ENCODE results near the gene PNMA1.

PNMA1 gene

DNA sequence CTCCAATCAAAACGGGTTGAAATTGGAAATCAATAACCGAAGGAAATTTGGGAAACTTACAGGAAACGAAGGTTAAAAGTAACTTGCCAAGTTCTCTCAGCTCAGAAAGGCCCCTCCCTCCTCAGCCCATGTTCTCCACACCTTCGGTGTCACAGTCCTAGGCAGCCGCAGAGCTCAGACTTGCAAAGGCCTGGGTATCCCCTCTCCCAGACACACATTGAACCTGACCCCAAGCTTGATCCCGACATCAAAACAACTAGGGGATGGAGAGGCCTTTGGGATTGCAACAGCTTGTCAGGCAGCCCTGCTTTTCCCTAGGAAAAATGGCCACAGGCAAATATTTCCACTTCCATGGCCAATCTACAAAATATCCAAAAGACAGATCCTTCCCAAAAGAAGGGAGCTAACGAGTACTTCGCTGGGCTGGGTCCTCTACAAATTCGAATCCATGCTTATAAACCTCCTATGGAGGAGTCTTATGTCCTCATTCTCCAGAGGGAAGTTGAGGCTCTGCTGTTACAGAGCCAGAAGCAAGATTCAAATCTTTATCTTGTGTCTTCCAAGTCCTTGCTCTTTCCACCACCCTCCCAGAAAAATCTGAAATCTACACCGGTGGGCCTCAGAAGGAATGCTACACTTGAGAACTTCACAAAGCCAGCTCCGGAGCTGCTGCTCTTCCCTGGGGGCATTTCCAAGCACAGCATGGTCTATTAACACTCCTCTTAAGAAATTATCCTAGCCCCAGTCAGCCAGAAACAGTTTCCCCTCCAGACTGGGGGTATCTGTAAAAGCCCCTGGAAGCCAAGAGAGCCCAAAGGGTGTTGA lies 35.7 kb upstream of the PNMA1 start:
- DNase-seq = no peak

DNA sequence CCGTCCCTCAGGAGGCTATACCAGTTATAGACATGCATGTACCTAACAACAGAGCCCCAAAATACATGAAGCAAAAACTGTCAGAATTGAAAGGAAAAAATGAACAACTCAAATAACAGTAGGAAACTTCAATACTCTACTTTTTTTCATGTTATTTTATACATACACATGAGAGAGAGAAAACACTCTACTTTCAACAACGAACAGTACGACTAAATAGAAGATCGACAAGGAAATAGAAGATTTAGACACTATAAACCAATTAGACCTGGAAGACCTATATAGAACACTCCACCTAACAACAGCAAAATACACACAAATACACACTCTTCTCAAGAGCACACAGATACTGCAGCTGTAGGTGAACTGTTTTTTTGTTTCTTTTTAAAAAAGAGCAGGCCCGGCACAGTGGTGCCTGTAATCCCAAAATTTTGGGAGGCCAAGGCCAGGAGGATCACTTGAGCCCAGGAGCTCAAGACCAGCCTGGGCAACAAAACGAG lies 34.7 kb upstream of the PNMA1 start:
- DNase-seq = no peak

DNA sequence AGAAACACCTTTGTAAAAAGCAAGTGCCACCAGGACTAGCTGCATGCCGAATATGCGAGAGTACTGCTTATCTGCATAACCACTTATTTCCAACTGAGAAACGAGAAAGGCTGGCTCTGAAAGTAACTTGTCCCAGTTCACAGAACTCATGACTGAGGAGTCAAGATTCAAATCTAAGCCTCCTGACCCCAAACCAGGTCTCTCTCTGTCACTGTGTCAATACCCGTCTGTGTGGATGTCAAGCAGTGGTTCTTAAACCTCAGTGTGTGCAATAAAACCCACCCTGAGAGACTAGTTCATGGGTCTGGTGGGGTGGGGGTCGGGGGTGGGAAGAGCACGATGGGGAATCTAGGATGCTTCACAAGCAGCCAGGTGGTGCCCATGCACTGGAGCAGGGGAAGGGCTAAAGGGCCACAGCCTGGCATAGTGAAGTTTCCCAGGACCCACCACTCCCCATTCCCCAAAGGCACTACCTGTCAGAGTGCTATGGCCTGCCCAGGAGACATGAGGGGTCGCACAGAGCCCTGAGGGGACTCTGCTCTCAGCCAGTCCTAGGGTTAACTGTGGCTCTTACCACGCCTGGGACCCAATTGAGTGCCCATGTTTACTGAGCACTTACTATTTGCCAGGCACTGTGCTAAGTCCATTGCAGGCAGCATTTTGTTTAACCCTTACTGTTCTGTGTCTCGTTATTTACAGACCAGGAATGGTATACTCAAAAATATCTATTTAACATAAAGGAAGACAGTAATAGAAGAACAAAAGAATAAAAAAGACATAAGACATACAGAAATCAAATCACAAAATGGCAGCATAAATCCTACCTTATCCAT lies 33.4 kb upstream of the PNMA1 start:
- DNase-seq = no peak

DNA sequence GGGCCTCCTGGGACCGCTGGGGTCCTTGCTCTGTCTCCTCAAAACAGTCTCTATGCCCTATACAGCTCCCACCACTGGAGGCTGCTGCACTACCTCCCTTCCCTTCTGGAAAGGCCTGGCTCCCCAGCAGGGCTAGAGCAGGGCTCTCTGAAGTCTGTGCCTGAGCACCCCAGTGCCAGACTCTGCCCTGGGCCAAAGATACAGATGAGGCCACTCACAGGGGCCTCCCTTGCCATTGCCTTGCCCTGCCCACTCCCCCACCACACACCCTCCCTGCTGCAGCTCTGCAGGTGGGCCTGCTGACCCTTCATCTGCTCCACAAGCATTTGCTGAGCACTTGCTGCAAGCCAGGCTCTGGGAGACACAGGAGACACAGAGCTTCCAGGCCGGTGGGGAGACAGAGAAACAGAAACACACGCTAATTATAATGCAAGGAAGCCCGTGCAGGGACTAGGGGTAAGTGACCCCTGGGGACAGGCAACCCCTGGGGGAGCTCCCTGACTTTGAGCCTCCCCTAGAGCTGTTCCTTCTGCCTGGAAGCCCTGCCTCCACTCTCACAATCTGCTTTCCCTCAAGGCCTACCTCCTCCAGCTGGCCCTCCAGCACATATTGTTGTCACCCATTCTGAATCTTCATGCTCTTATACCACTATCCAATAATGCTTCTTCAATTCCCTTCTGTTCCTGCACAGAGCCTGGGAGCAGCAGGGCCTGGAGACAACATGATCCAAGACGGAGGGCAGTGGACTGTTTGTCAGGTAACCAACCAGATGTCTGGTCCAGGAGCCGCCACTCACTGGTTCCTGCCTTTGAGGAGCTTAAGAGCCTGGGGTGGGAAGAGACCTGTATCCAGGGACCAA lies 32.6 kb upstream of the PNMA1 start:
- no peak for DNase-seq

DNA sequence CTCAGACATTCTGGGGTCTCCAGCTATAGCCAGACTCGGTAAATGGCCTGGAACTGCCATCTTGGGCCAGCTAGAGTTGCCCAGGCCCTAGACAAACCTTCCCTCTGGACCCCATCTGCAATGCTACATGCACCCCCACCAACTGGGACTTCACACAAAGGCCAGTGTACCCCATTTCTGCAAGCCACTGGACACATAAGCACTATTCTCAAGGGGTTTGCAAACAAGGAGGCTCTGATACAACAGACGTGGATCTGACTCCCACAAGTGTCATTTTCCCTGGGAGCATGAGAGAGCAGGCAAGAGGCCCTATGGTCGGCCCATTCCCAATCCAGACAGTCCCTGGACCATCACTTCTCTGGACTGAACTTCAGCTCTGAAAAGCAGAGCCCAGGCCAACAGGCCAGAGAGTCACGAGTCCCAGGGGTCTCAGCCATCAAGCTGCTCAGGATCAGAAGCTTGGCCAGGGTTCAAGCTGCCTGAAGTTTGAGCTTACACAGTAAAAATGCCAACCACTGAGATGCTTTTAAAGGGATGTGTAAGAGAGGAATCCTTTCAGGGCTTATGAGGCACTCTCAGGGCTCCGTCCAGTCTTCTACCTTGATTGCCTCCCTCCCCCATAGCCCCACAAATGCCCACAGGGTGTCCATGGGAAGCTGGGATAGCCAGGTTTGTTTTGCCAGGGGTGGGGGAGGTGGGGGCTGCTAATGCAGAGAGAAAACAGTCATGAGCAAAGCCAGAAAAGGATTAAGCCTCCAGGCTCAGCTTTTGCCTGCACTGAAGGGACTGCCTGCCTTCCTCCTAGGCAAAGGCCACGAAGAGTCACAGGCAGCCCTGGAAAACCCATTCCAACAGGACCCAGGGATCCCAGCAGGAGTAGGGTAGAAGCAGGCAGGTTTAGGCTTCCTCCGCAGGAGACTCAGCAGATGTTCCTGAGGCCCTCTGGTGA lies 31.7 kb upstream of the PNMA1 start:
- DNase-seq = no peak

DNA sequence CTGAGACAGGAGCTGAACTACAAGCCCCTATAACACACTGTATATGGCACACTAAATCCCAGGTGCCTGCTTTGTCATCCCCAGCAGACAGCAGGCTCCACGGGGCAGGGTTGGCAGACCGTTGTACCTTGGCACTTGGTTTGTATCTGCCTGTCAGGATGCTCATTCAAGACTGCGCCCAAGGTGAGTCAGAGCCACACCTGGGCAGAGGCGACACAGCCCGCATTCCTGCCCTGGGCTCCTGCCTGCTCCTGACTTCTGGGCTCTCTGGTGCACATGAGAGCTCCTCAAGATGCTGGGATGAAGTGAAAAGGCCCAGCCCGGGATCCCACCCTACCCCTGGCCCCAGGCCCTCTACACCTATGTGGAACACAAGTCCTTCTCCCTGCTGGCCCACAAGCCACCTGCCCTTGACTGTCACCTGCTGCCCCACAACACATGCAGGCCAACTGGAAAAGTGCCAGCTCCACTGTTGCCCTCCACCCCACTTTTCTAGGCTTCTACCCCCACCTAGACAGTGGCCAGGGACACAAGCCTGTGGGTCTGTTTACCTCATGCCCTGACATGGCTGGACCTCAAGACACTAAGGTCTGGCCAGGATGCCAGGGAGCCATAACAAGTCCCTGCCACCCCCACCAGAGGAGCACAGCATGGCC lies 30.8 kb upstream of the PNMA1 start:
- no peak for DNase-seq

DNA sequence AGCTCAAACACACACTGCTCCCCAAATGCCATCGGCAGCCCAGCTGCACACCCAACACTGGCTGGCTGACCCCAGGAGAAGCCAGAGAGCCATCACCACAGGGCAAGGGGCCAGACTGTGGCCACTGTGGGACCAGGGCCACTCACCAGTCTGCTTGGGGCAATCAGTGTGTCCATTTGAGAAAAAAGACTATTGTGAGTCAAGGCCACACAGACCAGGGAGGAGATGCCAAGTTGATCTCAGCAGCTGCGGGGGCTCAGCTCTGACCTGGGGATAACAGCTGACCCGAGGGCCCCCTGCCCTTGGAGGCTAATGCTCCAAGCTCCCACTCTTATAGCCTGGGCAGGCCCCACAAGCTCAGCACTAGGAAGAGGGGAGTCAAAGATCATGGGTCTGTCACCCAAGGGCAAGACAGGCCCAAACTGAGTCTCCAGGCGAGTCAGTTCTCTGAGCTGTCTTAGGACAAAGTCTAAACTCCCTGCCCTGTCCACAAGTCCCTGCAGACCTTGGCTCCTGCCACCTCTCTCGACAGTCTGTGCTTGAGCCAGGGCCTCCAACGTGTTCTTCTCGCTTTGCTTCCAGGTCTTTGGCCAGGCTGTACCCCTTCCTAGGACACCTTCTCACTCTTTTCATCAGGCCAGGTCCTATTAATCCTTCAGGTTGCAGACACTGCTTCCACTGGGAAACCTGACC lies 30.1 kb upstream of the PNMA1 start:
- no peak for DNase-seq

DNA sequence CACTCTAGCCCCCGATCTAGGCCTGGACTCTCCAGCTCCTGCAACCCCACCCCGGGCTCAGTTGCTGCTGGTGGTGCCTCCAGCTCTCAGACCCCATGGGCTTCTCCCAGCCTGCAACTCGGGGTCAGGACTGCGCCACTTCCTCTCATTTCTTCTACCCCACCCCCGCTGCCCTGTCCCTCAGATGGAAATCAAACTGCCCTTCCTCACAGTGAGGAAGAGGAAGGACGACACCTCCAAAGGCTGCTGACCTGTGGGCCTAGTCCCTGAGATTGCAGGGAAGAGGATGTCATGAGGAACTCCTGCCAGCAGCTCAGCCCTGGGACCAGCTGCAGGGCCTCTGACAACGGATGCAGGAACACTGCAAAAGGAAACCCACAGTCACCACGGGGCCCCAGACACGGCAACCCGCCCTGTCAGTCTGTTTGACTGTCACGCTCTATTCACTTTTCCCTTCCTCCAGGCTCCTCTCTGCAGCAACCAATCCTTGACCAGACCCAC lies 29.3 kb upstream of the PNMA1 start:
- DNase-seq = no peak

DNA sequence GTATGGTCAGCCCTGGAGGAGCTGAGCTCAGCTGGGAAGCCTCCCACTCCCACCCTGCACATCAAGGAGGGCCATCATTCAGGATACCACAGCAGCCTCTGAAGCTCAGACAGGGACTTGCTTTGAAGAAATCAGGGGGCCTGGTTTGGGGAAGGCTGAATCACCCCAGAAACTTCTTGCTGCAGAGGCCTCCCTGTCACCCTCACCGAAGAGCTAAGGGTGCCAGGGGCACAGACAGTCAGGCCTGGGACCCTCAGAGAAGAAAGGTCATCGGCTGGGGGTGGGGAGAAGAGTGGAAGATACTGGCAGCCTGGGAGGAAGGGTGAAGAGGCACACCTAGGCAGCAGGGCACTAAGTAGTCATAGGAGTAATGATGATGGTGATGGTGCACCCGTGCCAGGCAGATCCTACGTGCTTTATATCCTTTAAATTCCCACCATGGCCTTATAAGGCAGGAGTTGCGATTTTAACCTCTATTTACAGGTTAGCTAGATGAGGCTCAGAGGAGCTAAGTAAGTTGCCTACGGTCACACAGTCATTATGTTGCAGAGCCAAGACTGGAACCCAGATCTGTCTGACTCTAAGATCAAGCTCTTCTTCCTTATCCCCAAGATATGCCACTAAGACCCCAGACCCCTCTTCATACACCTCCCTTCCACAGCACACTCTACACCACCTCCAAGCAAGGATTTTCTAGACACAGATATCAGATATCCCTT lies 28.5 kb upstream of the PNMA1 start:
- DNase-seq = no peak

DNA sequence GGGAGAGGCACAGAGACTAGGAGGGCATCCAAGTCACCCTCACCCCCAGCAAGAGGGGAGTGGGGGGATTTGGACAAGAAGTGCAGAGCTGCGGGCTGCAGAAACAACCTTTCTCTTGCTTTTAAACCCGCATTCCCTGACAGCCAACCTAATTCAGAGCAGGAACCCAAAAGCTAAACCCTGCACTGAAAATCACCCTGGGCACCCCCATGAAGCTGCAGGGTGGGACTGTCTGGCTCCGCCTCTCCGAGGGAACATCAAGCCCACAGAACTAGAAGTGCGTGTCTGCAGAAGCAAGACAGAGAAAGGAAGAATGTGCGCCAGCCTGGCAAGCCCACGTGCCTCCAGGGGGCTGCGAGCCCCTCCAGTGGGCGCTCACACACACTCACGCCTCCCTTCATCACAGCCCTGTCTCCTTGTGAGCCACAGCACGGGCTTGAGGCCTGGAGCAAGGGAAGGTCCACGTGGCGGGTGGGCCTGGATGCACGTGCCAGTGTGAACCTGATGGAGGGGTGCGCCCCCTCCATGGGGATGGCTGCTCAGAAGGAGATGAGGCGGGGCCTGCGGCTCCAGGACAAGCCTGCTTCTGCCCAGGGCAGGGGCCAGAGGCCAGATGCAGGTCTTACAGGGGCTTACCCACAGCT lies 27.8 kb upstream of the PNMA1 start:
- no peak for DNase-seq

DNA sequence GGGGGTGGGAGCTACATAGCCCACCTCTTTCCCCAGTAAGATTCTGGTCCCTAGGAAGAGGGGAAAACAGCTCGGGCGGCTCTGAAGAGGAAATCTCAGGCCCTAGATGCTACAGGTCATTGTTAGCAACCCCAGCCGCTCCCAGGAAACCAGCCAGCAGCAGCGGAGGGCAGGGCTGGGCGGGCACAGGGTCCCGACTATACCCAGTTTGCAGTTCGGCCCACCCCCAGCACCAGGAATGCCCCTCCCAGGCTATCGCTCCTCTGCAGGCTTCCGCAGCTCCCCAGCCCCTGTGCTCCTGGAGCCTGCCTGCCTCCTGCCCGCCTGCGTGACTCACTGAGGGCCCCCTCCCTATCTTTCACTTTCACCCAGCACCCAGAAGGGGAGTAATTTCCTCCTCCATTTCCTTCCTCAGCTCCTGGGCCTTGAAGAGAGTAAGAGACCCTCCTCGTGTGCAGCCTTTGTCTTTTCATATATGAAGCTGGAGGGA lies 27.2 kb upstream of the PNMA1 start:
- peak; percentile 84 for DNase-seq

DNA sequence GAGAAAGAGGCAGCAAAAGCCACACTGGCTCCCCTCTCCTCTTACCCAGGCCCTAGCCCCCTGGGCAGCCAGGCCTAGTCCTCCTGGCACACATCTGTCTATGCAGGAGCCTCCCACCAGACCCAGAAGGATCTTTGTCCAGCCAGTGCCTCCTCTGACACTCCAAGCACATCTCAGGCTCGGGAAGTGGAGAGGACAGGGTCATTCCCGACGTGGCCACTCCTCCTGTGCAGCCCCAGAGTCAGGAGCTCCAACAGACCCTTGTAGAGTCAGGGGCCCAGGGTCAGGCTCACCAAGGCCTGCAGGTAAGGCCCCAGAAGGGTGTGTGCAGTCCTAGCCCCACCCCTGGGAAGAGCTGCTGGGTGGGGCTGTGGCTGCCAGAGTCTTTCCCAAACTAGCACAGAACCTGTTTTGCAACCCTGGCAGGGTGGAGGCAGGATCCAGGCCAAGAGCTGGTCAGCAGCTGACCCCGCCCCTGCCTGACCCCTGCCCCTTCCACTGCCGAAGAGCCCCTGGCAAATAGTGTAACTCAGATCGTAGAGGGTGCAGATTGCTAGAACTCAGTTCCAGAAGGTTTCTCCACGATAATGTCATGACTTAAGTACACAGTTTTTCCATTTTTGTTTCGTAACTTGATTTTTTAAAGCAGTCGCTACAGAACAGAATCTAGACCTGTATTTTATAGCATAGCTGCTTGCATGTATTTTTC lies 26.6 kb upstream of the PNMA1 start:
- DNase-seq = no peak

DNA sequence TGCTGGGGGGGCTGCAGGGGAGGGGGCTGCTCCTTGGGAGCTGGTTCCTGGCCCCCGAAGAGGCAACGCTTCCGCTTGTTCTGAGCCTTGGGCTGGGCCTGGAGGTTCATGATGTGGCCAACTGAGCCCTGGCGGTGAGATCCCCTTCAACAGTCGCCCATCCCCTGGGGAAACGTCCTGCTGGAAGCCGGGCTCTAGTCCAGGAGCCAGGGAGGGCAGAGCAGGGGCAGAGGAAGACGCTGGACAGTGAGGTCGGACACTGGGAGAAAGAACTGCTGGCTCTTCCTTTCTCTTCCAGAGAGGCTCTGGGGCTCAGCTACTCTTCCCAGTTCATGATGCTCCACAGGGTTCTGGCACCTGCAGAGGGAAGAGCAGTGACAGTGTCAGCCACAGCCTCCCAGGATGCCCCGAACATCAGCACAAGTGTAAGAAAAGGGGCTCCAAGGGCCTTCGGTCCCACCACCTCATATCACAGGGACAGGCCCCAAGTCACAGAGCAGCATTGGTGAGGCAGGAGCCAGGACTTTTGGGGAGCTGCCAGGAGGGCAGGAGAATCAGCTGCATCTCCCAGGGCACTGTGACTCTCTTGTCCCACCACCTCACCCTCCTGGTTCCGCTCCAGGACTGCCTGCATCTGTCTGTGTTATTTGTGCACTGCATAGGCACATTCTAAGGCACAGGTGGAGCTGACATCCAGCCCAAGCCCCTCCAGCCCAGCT lies 25.9 kb upstream of the PNMA1 start:
- DNase-seq = no peak

DNA sequence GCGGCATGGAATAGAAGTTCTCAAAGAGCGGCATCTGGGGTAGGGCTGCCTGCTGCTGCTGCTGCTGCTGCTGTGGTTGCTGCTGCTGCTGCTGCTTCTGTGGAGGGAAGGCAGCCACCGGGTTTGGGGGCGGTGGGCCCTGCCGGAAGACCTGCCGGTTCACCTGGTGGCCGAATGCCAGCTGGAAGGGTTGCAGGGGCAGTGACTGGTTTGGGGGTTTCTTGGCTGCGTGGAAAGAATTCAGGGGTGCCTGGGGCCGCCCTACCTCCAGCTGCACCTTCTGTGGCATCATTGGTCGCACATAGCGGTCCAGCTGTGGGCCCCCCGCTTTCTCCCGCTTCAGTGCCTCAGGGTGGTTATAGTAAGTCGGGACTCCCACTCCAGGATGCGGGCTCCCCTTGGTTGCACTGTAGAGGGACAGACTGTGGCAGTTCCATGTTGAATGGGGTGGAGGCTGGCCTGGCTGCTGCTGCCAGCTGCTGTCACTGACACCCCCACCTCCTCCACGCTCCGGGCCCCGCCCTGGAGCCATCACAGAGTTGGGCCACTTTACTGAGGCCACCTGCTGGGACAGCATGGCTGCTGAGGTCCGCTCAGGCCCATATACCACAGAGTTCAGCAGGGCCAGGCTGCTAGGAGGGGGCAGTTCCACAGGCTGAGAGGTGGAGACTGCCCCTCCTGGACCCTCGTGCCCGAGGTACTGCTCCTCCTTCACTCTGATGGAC lies 25.2 kb upstream of the PNMA1 start:
- DNase-seq = no peak

DNA sequence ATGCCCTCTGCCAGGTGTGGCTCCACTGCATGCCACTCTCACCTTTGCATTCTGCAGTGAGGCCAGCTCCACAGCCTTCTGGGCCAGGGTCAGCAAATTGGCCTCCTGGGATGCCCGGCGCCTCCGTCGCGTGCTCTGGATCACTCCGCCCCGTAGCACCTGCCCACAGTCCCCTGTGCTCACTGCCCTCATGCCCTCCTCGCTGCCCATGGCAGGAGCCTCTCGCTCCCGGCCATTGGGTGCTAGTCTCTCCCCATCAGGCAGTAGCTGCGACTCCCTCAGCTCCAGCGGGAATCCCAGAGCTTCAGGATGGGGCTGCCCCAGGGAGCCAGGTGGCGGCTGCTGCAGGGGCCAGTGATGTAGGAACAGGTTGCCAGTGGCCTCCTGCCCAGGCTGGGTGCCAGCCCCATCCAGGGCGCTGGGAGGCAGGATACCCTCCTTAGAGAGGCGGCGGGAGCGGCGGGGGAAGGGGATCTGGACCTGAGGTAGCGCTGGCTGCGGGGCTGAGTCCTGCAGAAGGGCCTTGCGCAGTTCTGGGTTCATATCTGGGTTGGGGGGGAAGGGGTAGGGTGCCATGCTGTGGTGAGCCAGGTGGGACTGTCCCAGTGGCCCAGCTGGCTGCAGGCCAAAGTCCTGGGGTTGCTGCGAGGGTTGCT lies 24.5 kb upstream of the PNMA1 start:
- no peak for DNase-seq

DNA sequence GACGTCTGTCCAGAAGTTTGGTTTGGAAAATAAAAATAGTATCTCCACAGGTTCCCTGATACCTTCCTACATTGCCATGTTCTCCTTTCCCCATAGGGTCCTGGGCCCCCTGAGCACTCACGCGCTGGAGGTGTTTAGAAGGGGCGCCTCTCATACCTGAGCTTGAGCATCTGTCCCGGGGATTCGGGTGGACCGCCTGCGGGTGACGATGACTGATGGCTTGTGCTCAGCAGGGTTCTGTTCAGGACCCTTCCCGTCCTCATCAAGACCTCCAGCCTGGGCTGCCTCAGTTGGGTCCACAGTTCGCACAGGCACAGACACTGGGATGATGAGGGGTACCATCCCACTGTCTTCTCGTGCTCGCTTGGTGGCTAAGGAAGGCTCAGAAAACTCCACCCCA lies 22.7 kb upstream of the PNMA1 start:
- DNase-seq = no peak
